K562 treated with DMSO at 1 percent for 4 hours (cell line): Measurements from ENCODE around the gene ECHDC3. TPM values are rescaled to one million over a fixed set of nuclear protein-coding genes. Genes with fewer than 3 reads are reported as not detected.

ENCODE experiments used
- total RNA-seq: library from RNA; unstranded; fragments of 300-600 nt; gene quantifications from 2 replicates; pipeline ENCODE4 v1.2.3, GENCODE V29; 2022; ENCODE audit not compliant: insufficient read depth

Gene ECHDC3, protein sequence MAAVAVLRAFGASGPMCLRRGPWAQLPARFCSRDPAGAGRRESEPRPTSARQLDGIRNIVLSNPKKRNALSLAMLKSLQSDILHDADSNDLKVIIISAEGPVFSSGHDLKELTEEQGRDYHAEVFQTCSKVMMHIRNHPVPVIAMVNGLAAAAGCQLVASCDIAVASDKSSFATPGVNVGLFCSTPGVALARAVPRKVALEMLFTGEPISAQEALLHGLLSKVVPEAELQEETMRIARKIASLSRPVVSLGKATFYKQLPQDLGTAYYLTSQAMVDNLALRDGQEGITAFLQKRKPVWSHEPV
- total RNA-seq: 11.2 and 13.7 TPM in 2 replicates

DNA sequence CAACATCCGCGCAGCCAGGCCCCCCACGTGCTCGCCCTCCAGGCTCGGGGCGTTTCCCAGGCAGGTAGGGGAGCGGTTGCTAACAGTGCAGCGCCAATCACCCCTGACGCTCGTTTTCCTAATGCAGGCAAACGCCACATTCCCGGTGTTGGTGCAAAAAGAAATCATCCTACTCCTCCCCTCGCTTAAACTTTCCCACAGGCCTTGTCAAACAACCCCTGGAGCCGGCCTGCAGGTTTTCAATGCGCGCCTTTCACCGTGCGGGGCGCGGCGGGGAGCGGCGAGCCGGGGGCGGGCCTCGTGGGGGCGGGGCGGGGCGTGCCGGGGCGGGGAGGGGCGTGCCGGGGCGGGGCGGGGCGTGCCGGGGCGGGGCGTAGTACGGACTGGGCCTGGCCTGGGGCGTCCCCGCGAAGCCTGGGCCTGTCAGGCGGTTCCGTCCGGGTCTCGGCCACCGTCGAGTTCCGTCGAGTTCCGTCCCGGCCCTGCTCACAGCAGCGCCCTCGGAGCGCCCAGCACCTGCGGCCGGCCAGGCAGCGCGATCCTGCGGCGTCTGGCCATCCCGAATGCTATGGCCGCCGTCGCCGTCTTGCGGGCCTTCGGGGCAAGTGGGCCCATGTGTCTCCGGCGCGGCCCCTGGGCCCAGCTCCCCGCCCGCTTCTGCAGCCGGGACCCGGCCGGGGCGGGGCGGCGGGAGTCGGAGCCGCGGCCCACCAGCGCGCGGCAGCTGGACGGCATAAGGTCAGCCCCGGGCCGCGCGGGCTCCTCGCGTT lies at the start of gene ECHDC3:
TSS of gene ECHDC3 (plus strand) at position 374 of the 770 bp plus-strand sequence. CDS start at position 569, 195 bp downstream.

Other genes with a start within 250 kb of the ECHDC3 start
- 13.9 and 16.3 TPM in 2 replicates for gene USP6NL, start 130.7 kb upstream of the ECHDC3 start, total RNA-seq
- gene PROSER2, start 81.0 kb downstream of the ECHDC3 start, total RNA-seq: 1.7 and 5.0 TPM in 2 replicates